ENCODE data around the gene UAP1. TPM values are rescaled to one million over a fixed set of nuclear protein-coding genes. Genes with fewer than 3 reads are reported as not detected.

Gene UAP1
- total RNA-seq, 1 donor from 2014 or later, result 29.4 TPM

DNA sequence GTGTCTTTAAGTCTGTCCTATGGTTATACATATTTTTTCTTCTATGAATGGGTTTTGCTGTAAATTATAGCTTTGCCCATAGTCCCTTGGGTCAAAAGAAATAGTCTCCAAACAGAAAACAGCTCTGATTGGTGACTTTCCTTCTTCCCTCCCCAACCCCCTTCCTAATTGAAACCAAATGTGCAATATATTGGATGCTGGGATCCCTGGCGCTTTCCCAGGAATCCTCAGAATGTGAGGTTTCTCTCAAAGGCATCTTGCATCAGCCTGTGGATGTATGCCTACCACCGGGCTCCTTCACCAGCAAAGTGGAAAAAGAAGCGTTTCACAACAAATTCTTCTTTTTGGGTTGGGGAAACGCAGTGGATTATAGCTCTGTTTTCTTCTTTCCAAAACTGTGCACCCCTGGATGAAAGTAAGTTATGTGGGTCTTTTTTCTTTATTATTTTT is 70.7 kb downstream of the UAP1 start, which contains the start of gene DDR2:
Gene DDR2, plus strand, starts transcription at position 248 of the 450 bp plus-strand sequence. CDS start 86,600 bp downstream, outside the sequence.
- peak within 1 kb of the TSS; percentile 50 for H3K4me3 ChIP-seq
- ATAC-seq, result peak; percentile 38 to 52
- no peaks in the 10 kb centered on the region for H3K9me3 ChIP-seq
- TF ChIP-seq, protein P1, sequence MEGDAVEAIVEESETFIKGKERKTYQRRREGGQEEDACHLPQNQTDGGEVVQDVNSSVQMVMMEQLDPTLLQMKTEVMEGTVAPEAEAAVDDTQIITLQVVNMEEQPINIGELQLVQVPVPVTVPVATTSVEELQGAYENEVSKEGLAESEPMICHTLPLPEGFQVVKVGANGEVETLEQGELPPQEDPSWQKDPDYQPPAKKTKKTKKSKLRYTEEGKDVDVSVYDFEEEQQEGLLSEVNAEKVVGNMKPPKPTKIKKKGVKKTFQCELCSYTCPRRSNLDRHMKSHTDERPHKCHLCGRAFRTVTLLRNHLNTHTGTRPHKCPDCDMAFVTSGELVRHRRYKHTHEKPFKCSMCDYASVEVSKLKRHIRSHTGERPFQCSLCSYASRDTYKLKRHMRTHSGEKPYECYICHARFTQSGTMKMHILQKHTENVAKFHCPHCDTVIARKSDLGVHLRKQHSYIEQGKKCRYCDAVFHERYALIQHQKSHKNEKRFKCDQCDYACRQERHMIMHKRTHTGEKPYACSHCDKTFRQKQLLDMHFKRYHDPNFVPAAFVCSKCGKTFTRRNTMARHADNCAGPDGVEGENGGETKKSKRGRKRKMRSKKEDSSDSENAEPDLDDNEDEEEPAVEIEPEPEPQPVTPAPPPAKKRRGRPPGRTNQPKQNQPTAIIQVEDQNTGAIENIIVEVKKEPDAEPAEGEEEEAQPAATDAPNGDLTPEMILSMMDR (IDR thresholded peaks at IDR 0.05), result no peak
- DNase-seq, result no peak
- peak within 1 kb of the TSS; percentile 57 for H3K27ac ChIP-seq
- intact Hi-C loops (cut with DNase I), result no loop called here
- peaks cover 6% of the 10 kb centered on the region for H3K4me1 ChIP-seq
- H3K27me3 ChIP-seq (ENCODE audit: low read depth), result no peaks in the 10 kb centered on the region
- no peaks in the 10 kb centered on the region for H3K36me3 ChIP-seq

DNA sequence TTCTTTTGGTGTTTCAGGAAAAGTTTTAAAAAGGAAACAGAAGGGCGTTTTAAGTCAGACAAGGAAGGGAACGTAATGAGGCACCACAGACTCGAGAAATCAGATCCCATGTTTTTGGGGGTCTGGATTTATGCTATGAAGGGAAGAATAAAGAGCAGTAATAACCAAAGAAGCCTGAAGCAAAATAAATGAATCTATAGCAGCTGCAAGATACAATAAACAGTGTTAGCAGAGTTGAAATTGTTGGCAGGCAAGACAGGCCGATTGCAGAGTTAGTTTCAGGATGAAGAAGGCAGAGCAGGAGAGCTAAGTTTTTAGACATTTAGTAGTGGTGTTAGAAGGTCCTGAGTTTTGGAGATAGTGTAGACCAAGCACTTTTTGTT is 71.2 kb downstream of the UAP1 start:
- H3K27ac ChIP-seq, result peak overlapping the region; percentile 57
- H3K4me3 ChIP-seq, result peak overlapping the region; percentile 50
- intact Hi-C loops (cut with DNase I), result no loop called here
- peaks cover 6% of the 10 kb centered on the region for H3K4me1 ChIP-seq
- no peaks in the 10 kb centered on the region for H3K9me3 ChIP-seq
- H3K27me3 ChIP-seq (ENCODE audit: low read depth), result no peaks in the 10 kb centered on the region
- ATAC-seq (no peak), DNase-seq (no peak)
- TF ChIP-seq, protein P1 (IDR thresholded peaks at IDR 0.05), result no peak
- no peaks in the 10 kb centered on the region for H3K36me3 ChIP-seq

DNA sequence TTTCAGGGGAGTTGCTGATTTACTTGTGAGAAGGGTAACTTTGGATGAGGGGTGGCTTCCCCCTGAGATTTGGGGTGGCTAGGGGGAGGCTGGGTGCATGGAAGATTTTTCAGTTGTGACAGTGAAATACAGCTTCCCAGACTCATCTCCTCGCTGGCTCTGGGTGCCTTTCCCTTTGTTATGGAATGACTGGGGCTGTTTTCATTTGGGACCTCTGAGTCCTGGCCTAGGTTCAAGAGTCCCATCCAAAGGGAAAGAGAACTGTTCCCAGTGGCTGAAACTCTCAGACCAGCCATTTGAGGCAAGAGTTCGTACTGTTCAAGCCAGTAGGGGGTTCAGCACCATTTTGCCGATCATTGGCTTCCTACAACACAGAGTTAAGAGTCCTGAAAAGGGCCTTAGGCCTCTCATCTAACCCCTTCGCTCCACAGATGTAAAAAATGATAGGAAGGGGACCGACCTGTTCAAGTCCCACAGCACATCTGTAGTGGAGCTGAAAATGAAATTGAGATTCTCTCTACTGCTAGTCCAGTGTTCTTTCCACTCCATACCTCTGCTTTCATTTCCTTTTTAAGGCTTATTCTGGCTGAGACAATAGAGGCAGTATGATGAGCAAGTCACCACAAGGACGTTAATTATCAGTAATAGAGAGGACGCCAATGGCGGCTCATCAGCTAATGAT is 71.7 kb downstream of the UAP1 start:
- intact Hi-C loops (cut with DNase I), result no loop called here
- H3K27ac ChIP-seq, result peak overlapping the region; percentile 57
- H3K4me3 ChIP-seq, result peak overlapping the region; percentile 50
- DNase-seq (no peak), ATAC-seq (peak; percentile 13 to 32)
- TF ChIP-seq, protein P1 (IDR thresholded peaks at IDR 0.05), result no peak
- peaks cover 6% of the 10 kb centered on the region for H3K4me1 ChIP-seq
- no peaks in the 10 kb centered on the region for H3K9me3 ChIP-seq
- no peaks in the 10 kb centered on the region for H3K27me3 ChIP-seq (ENCODE audit: low read depth)
- H3K36me3 ChIP-seq, result no peaks in the 10 kb centered on the region

DNA sequence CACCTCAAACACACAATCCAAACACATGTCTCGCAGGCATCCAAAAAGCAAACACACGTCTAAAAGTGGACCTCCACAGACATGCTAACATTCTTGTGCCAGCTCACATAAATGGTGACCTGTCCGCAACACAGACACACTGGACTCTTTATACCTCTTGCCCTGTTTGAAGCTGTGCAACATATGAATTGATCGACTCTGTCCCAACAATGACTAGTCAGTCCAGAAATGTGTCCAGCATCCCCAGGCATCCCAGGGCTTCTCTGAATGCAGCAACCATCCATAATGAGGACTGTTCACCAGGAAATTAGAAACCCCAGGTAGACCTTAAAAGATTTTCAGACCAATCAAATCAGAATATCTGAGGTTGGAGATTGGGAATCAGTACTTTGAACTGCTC is 73.9 kb downstream of the UAP1 start:
- intact Hi-C loops (cut with DNase I), result no loop called here
- Histone ChIP-seq H3K27ac (no peak overlapping the region), H3K4me3 (peak overlapping the region; percentile 50), H3K36me3 (no peaks in the 10 kb centered on the region), H3K4me1 (no peaks in the 10 kb centered on the region), H3K9me3 (no peaks in the 10 kb centered on the region), H3K27me3 (ENCODE audit: low read depth) (no peaks in the 10 kb centered on the region)
- TF ChIP-seq, protein P1 (IDR thresholded peaks at IDR 0.05), result no peak
- ATAC-seq (no peak), DNase-seq (no peak)

DNA sequence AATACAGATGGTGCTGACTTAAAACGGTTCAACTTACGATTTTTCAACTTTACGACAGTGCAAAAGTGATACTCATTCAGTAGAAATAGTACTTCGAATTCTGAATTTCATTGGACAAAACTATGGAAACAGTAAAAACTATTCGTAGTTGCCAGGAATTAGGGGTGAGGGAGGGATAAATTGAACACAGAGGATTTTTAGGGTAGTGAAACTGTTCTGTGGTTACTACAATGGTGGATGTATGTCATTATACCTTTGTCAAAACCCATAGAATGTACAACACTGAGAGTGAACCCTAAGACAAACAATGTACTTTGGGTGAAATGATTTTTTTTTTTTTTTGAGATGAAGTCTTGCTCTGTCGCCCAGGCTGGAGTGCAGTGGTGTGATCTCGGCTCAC is 78.2 kb downstream of the UAP1 start:
- intact Hi-C loops (cut with DNase I), result no loop called here
- Histone ChIP-seq H3K36me3 (no peaks in the 10 kb centered on the region), H3K4me3 (no peak overlapping the region), H3K27ac (no peak overlapping the region), H3K9me3 (no peaks in the 10 kb centered on the region), H3K27me3 (ENCODE audit: low read depth) (no peaks in the 10 kb centered on the region), H3K4me1 (no peaks in the 10 kb centered on the region)
- ATAC-seq (no peak), DNase-seq (no peak)
- TF ChIP-seq, protein P1 (IDR thresholded peaks at IDR 0.05), result no peak
